ENCODE results near the gene TNRC6B. TPM values are rescaled to one million over a fixed set of nuclear protein-coding genes. Genes with fewer than 3 reads are reported as not detected.

The TNRC6B gene
- total RNA-seq, 1 experiment from 2014 or later, result 44.6 TPM

- no peak for TF ChIP-seq CTCF (IDR thresholded peaks at IDR 0.05; ENCODE audit: unreplicated experiment)
- CTCF ChIA-PET, result no interaction called here
- no peaks in the 10 kb centered on the region for H3K36me3 Mint-ChIP-seq (ENCODE audit: insufficient read depth, unreplicated experiment)
- H3K9me3 Mint-ChIP-seq (ENCODE audit: low read depth, unreplicated experiment), result no peaks in the 10 kb centered on the region
- no peak overlapping the region for H3K27ac Mint-ChIP-seq (ENCODE audit: unreplicated experiment)
- no peak for DNase-seq
- H3K4me3 Mint-ChIP-seq (ENCODE audit: low read depth, unreplicated experiment), result no peak overlapping the region
- intact Hi-C loops (cut with micrococcal nuclease; ENCODE audit: unreplicated experiment), result no loop called here
- BruUV-seq (replicated peaks), result no TSS peak
- no peaks in the 10 kb centered on the region for H3K27me3 Mint-ChIP-seq (ENCODE audit: unreplicated experiment)
- no peaks in the 10 kb centered on the region for H3K4me1 Mint-ChIP-seq (ENCODE audit: low read depth, unreplicated experiment)
Observed at GRCh38 chr22:40138866-40139265, 38.9 kb upstream of the TNRC6B start.

GRCh38 chr22:40147388-40148176 lies 30.1 kb upstream of the TNRC6B start:
- intact Hi-C loops (cut with micrococcal nuclease; ENCODE audit: unreplicated experiment), result no loop called here
- BruUV-seq (replicated peaks), result no TSS peak
- no peak for DNase-seq
- H3K27me3 Mint-ChIP-seq (ENCODE audit: unreplicated experiment), result no peaks in the 10 kb centered on the region
- H3K36me3 Mint-ChIP-seq (ENCODE audit: insufficient read depth, unreplicated experiment), result no peaks in the 10 kb centered on the region
- TF ChIP-seq CTCF (IDR thresholded peaks at IDR 0.05; ENCODE audit: unreplicated experiment), result no peak
- no peak overlapping the region for H3K4me3 Mint-ChIP-seq (ENCODE audit: low read depth, unreplicated experiment)
- H3K9me3 Mint-ChIP-seq (ENCODE audit: low read depth, unreplicated experiment), result no peaks in the 10 kb centered on the region
- H3K27ac Mint-ChIP-seq (ENCODE audit: unreplicated experiment), result no peak overlapping the region
- peaks cover 8% of the 10 kb centered on the region for H3K4me1 Mint-ChIP-seq (ENCODE audit: low read depth, unreplicated experiment)
- CTCF ChIA-PET, result no interaction called here

- BruUV-seq (replicated peaks), result no TSS peak
- peaks cover 16% of the 10 kb centered on the region for H3K4me1 Mint-ChIP-seq (ENCODE audit: low read depth, unreplicated experiment)
- no peak overlapping the region for H3K27ac Mint-ChIP-seq (ENCODE audit: unreplicated experiment)
- intact Hi-C loops (cut with micrococcal nuclease; ENCODE audit: unreplicated experiment), result no loop called here
- no peak for DNase-seq
- H3K27me3 Mint-ChIP-seq (ENCODE audit: unreplicated experiment), result no peaks in the 10 kb centered on the region
- peaks cover 5% of the 10 kb centered on the region for H3K36me3 Mint-ChIP-seq (ENCODE audit: insufficient read depth, unreplicated experiment)
- CTCF ChIA-PET, result no interaction called here
- H3K4me3 Mint-ChIP-seq (ENCODE audit: low read depth, unreplicated experiment), result no peak overlapping the region
- H3K9me3 Mint-ChIP-seq (ENCODE audit: low read depth, unreplicated experiment), result no peaks in the 10 kb centered on the region
- no peak for TF ChIP-seq CTCF (IDR thresholded peaks at IDR 0.05; ENCODE audit: unreplicated experiment)
Observed at GRCh38 chr22:40153192-40153591, 24.5 kb upstream of the TNRC6B start.

- H3K27me3 Mint-ChIP-seq (ENCODE audit: unreplicated experiment), result no peaks in the 10 kb centered on the region
- intact Hi-C loops (cut with micrococcal nuclease; ENCODE audit: unreplicated experiment), result no loop called here
- no peak for TF ChIP-seq CTCF (IDR thresholded peaks at IDR 0.05; ENCODE audit: unreplicated experiment)
- CTCF ChIA-PET, result no interaction called here
- H3K27ac Mint-ChIP-seq (ENCODE audit: unreplicated experiment), result no peak overlapping the region
- peaks cover 16% of the 10 kb centered on the region for H3K4me1 Mint-ChIP-seq (ENCODE audit: low read depth, unreplicated experiment)
- no peak overlapping the region for H3K4me3 Mint-ChIP-seq (ENCODE audit: low read depth, unreplicated experiment)
- peaks cover 5% of the 10 kb centered on the region for H3K36me3 Mint-ChIP-seq (ENCODE audit: insufficient read depth, unreplicated experiment)
- H3K9me3 Mint-ChIP-seq (ENCODE audit: low read depth, unreplicated experiment), result no peaks in the 10 kb centered on the region
- BruUV-seq (replicated peaks), result no TSS peak
- DNase-seq, result no peak
Observed at GRCh38 chr22:40153705-40154104, 24.0 kb upstream of the TNRC6B start.
